ENCODE measurements around the gene LIPT2.

The LIPT2 gene

GRCh38 chr11:74466916-74467885 lies 26.3 kb downstream of the LIPT2 start, which contains the start of gene KCNE3:
Gene KCNE3 (minus strand): TSS chr11:74467549. CDS start chr11:74457563, 9,986 bp downstream.
- DNase-seq (ENCODE audit: low read depth) = no peak

GRCh38 chr11:74465291-74465708 lies 28.2 kb downstream of the LIPT2 start:
- no peak for DNase-seq (ENCODE audit: low read depth)

- no peak for DNase-seq (ENCODE audit: low read depth)
Measured at GRCh38 chr11:74464746-74465145, 28.8 kb downstream of the LIPT2 start.

- DNase-seq (ENCODE audit: low read depth) = no peak
Measured at GRCh38 chr11:74463216-74463615, 30.3 kb downstream of the LIPT2 start.

- no peak for DNase-seq (ENCODE audit: low read depth)
Measured at GRCh38 chr11:74462631-74463030, 30.9 kb downstream of the LIPT2 start.

GRCh38 chr11:74462009-74462408 lies 31.5 kb downstream of the LIPT2 start:
- DNase-seq (ENCODE audit: low read depth) = no peak

GRCh38 chr11:74460481-74461154 lies 32.9 kb downstream of the LIPT2 start:
- DNase-seq (ENCODE audit: low read depth) = no peak

GRCh38 chr11:74460065-74460464 lies 33.5 kb downstream of the LIPT2 start:
- DNase-seq (ENCODE audit: low read depth) = no peak

- DNase-seq (ENCODE audit: low read depth) = no peak
Measured at GRCh38 chr11:74459584-74459983, 33.9 kb downstream of the LIPT2 start.

- no peak for DNase-seq (ENCODE audit: low read depth)
Measured at GRCh38 chr11:74457356-74457755, 36.2 kb downstream of the LIPT2 start.

- peak; percentile 38 for DNase-seq (ENCODE audit: low read depth)
Measured at GRCh38 chr11:74453373-74453975, 40.0 kb downstream of the LIPT2 start.

- no peak for DNase-seq (ENCODE audit: low read depth)
Measured at GRCh38 chr11:74452366-74452765, 41.2 kb downstream of the LIPT2 start.

GRCh38 chr11:74450318-74450717 lies 43.2 kb downstream of the LIPT2 start:
- DNase-seq (ENCODE audit: low read depth) = no peak

GRCh38 chr11:74449369-74449931 lies 44.1 kb downstream of the LIPT2 start:
- DNase-seq (ENCODE audit: low read depth) = peak; percentile 14

GRCh38 chr11:74447720-74448119 lies 45.8 kb downstream of the LIPT2 start:
- DNase-seq (ENCODE audit: low read depth) = no peak

- no peak for DNase-seq (ENCODE audit: low read depth)
Measured at GRCh38 chr11:74446532-74446938, 47.0 kb downstream of the LIPT2 start.

GRCh38 chr11:74444173-74444826 lies 49.2 kb downstream of the LIPT2 start:
- DNase-seq (ENCODE audit: low read depth) = no peak

GRCh38 chr11:74443071-74443864 lies 50.3 kb downstream of the LIPT2 start:
- DNase-seq (ENCODE audit: low read depth) = no peak

- no peak for DNase-seq (ENCODE audit: low read depth)
Measured at GRCh38 chr11:74442636-74443035, 50.9 kb downstream of the LIPT2 start.

Data from T follicular helper cell (primary cell).